NCI-H2081 treated with DMSO at 0.1 percent for 48 hours (cell line): ENCODE data around the gene TMEM9B.

Experiments
- DNase-seq: peaks from one replicate; lab custom pipeline; 2025; lab: John Stamatoyannopoulos, UW

The TMEM9B gene

DNA sequence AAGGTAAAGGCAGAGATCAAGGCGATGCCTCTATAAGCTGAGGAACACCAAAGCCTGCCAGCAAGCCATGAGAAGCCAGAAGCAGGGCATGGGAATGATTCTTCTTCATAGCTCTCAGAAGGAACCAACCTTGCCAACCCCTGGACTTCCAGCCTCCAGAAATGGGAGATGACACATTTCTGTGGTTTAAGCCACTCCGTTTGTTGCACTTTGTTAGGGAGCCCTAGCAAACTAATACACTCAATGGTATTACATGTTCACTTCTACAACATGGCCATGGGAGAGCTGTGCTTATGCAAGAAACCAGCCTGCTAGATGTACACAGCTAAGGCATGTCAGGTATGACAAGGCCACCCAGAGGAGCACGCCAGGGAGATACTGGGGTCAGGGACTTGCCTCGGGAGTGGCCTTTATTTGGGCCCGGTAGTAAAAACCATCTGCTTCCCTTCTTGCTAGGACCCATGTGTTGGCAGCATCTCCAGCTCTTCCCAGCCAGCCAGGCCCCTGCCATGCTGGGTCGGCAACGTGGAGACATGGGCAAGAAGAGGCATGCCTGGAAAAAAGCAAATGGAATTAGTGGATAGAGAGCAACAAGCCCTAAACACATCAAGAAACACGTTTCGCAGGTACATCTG, 35.1 kb downstream of the TMEM9B start:
- no peak for DNase-seq

DNA sequence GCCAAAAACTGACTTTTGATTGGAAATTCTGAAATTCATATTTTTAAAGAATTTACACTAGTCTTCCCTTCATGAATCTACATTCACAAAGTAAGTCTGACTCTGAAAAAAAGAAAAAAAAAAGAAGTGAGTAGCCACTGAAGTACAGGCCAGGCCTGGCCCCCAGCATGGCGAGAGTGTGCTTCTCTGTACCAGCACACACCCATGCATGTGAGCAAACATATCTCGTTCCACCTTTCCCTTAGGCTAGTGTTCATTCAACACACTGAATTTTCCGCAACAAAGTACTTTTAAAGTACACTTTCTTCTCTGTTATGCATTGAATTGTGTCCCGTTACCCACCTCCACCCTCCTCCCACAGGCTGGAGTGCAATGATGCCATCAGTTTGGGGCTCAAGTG, 36.0 kb downstream of the TMEM9B start:
- DNase-seq: no peak

DNA sequence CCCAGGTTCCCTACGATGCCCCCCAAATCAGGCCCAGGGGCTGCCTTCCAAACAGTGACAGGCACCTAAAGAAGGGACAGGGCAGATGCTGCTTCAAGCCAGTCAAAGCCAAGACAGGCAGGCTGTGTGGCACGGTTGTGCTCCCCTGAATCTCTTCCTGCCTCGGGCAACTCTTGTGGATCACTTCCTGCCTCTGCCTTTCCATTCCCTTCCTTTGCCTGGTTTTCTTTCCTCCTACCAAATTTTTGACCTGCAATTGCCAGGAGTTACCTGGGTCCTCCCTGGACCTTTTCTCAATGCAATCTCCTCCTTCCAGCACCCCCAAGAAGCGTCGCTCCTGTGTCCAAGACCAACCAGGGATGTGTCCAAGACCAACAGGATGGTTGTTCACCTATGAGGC, 37.0 kb downstream of the TMEM9B start:
- no peak for DNase-seq

DNA sequence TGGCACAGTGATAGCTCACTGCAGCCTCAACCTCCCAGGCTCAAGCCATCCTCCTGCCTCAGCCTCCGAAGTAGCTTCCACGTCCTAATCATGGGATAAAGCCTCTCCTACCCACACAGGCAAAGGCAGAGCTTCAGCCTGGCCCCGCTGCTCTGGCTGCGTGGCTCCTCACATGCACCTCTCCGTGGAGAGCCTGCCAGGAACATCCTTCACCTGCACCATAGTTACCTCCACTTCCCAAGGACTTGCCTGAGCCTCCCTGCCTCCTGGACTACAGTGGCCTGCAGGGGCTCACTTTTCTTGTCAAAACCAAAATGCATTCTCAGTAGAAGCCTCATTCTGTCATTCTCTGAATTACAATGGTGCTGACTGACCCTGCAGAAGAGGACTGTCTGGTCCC, 38.0 kb downstream of the TMEM9B start:
- DNase-seq: no peak

DNA sequence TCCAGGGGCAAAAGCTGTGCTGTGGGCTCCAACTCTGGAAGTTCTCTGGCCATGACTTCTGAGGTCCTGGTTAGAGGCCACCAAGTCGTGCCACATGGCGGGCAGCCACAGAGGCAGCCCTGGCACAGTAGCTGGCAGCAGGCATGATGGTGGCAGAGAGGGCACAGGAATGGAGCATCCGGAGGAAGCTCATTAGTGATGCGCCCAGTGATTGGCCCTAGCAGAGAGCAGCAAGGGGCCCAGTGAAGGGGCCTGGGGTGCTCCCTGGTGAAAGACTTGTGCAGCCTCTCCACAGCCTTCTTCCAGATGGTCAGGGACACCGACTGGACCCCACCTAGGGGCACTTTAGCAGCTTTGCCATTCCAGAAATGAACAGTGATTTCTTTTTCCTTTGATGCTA, 38.5 kb downstream of the TMEM9B start:
- DNase-seq: no peak

DNA sequence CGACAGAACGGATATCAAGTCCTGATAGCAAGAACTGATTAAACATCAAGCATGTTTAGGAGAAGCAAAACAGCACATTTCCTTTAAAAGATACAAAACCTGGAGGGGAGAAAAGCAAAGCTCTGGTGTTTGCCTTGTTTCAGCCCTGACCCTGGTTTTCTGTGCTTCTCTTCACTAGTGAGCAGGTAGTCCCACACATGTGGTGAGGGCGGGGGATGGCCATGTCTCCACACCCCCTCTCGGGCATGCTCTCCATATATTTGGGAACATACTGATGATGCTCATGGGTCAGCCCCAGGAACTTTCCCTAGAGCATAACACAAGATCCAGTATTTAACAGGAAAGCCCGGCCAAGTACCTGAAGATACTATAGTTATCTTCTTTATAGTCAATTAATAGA, 41.6 kb downstream of the TMEM9B start:
- DNase-seq: no peak

DNA sequence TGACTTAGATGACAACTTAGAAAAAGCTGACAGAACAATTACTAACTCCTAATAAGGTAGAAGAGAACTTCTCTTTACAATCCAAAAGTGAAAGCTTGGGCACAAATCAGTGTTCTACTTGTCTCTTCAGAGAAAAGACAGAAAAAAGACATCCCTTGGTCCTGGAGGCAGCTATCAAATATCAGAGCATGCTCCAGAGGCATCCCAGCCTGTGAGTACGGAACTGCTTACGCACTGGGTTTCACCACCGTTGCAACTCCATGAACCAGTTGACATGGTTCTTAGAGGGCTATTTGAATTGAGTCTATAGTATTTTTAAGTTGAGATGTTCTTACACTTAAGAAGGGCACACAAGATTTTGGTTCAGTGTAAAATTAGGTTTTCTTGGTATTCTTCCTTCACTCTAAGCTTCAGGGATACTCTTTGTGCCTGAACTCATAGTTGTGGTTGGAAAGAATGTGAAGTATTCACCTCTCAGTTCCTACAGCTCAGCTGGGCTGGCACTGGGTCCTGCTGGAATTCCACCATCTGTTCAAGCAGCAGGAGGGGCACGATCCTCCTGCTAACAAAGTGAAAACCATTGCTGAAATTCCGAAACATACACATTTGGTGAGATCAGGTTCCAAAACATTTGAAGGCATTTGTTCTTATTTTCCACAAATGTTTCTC, 47.0 kb downstream of the TMEM9B start:
- no peak for DNase-seq

DNA sequence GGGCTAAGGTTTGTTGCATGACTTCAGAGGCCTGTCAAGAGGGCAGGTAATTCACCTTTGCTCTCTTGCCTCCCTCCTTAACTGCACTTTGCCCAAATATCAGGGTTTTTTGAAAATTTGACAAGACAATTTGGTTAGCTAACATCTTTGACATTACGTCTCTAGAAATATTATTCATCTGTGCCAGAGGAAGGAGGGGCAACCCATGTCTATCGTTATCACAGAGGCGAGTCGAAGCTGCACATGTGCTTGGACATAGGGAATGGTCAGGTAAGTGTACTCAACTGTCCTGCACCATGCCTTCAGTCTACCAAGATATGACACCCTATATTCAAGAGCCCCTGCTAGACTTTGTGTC, 49.6 kb downstream of the TMEM9B start:
- no peak for DNase-seq

DNA sequence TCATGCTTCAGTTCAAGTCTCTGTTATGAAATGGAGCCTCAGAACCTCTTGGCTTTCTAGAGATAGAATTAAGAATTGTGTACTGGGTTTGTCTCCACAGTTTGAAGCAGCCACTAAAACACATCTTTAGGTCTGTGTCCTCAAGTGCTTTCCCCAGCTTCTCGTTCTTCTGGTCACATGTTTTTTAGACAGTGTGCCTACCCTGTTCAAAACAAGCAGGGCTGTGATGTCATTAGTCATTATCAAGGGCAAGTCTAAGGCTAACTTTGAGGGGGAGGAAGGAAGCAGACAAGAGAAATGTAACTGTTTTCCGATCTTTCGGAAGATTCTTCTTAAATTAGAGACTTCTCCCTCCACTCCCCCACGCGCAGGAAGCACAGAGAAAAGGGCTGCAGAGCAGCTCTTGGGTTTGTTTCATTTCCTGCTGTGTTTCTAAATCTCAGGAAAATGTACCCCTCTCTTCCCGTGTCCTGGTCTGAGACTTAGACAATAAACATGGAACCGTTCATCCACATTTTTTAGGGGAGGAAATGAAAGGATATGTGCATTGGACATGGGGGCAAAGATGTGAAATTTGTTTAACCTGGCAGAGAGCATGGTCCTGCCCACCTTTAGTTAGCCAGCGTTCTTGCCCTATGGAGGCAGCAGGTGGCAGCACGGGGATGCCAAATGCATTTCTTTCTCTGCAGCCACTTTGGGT, 50.1 kb downstream of the TMEM9B start:
- DNase-seq: no peak

DNA sequence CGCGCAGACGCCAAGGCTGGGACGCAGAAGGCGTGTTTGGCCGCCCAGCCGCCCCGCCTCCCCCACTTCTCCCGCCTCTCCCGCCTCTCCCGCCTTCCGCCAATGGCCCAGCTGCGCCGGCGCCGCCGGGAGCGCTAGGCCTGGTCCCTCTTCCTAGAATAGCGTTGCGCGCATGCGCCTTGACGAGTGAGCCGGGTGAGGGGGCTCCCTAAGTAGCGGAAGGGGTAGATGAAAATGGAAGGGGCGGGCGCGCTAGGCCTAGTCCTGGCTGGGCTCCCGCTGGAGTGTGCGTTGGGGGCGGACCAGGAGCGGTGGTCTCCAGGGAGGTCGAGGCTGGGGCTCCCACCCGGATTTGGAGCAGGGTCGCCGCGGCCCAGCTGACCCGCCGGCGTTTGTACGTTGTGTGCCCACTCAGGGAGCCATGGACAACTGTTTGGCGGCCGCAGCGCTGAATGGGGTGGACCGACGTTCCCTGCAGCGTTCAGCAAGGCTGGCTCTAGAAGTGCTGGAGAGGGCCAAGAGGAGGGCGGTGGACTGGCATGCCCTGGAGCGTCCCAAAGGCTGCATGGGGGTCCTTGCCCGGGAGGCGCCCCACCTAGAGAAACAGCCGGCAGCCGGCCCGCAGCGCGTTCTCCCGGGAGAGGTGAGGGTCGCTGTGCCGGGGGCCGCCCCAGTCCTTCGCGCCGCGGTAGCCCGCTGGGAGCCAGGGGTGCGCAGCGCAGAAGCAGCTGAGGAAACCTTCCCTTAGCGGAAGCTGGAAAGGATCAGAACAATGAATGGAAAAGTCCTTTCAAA, 53.0 kb downstream of the TMEM9B start, which contains the start of gene AKIP1:
Gene AKIP1 (plus strand): TSS at position 161 of the 795 bp plus-strand sequence. CDS start 261 bp downstream, at position 422.
- DNase-seq: peak; percentile 86

DNA sequence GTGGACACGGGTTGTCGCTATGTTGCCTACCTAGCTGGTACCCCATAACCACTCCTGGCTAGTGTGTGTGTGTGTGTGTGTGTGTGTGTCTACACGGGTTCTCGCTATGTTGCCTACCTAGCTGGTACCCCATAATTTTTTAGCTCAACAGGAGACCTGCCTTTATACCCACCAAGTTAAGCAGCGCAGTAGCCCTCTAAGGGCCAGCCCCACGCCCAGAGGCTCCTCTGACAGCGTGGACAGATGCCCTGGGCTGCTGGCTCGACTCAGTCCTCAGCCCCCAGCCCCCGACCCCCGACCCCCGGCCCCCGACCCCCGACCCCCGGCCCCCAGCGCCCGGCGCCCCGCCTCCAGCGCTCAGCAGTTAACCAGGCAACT, 53.6 kb downstream of the TMEM9B start:
- DNase-seq: no peak

DNA sequence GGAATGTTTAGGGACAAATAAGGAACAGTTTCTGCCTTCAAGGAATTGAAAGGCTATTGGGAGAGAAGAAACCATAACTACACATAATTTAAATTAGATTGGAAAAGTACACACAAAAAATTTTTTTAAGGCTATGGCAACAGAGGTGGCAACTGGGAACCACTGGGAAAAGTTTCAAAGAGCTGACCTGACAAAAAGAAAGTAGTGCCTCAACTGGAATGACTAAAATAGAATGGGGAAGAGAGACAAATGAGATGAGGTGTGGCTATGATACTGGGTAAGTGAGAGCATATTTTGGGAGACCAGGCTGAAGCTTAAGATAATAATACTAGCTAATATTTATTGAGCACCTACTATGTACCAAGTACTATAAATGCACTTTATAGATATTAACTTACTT, 56.1 kb downstream of the TMEM9B start:
- no peak for DNase-seq

DNA sequence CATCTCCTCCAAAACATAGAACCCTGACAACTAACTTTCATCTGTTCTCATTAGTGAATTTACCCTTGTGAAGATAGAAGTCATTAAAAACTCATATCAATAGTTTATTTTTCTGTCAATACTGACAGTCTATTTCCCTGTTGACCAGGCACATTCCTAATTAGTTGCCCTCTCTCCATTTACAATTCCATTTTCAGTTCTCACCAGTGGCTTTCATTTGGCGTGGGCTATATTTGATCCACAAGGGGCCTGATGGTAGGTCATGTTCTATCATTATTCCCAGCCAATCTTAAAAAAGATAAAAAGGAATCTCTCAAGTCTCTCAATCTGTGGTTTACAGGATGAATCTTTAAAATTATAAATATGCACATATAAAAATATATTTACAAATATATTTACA, 57.1 kb downstream of the TMEM9B start:
- DNase-seq: no peak

DNA sequence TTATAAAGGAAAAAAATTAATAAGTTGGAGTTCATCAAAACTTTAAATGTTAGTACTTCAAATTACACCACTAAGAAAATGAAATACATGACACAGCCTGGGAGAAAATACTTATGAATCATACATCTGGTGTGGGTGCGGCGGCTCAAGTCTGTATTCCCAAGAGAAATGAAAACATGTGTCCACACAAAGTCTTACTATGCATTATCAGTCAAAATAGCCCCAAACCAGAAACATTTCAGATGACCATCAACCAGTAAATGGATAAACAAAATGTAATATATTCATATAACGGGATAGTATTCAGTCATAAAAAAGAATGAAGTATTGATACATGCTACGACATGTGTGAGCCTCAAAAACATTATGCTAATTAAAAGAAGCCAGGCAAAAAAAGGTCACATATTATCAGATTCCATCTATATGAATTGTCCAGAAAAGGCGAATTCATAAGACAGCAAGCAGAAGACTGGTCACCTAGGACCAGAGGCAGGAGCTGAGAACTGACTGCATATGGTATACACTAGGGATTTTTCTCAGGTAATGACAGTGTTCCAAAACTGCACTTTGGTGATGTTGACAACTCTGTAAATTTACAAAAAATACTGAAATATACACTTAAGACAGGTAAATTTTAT, 58.6 kb downstream of the TMEM9B start:
- DNase-seq: no peak

DNA sequence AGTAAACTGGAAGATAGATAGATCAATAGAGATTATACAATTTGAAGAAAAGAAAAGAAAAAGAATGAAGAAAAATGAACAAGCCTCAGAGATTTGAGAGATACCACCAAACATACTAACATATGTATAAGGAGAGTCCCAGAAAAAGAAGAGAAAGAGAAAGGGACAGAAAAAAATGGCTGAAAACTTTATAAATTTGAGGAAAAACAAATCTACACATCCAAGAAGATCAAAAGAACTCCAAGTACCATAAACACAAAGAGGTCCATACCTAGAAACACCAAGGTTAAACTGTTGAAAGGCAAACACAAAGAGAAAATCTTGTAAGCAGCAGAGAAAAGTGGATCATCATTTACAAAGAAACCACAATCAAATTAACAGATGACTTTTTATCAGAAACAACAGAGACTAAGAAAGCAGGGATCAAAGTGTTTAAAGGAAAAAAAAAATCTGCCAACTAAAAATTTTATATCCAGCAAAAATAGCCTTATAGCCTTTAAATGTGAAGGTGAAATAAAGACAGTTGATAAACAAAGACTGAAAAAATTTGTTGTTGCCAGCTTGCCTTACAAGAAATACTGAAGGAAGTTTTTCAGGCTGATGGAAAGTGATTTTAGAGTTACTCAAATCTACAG, 65.0 kb downstream of the TMEM9B start:
- DNase-seq: no peak
